ENCODE measurements around the gene NEDD4L.

NEDD4L gene

DNA sequence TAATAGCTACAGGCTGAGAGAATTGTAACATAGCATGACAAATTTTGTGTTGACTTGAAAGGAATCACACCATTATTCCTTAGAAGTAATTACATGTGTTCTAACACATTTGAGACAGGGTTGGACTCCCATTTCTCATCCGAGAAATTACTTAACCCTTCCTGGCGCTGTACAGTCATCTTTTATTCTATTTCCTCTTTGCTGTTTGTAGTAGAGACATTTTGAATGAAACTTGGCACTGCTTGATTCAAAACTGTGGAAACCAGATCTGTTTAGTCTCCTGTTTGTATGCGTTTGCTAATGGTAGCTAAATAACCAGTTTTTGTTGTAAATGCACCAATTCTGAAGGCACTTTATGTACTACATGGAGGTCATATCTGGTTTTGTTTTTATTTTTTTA lies 352.9 kb downstream of the NEDD4L start:
- DNase-seq (ENCODE audit: low read depth, low spot score) = no peak
- Histone ChIP-seq H3K36me3 (ENCODE audit: insufficient read depth, insufficient read length, low read length) (peaks cover 19% of the 10 kb centered on the region), H3K9ac (ENCODE audit: insufficient read length, low read depth) (no peak overlapping the region), H3K4me1 (ENCODE audit: insufficient read depth, insufficient read length) (peaks cover 5% of the 10 kb centered on the region), H3K27me3 (ENCODE audit: insufficient read depth, insufficient read length) (no peaks in the 10 kb centered on the region), H3K9me3 (ENCODE audit: insufficient read depth, low read length) (no peaks in the 10 kb centered on the region), H3K4me3 (ENCODE audit: insufficient read length, low read depth) (no peak overlapping the region)
- no peak for TF ChIP-seq SUZ12 (IDR thresholded peaks at IDR 0.05; ENCODE audit: extremely low read depth, insufficient read depth, insufficient read length)
- no peak for TF ChIP-seq YY1 (IDR thresholded peaks at IDR 0.05; ENCODE audit: insufficient read depth, insufficient read length)
- no peak for TF ChIP-seq ZNF274 (IDR thresholded peaks at IDR 0.05; ENCODE audit: low read depth, low read length)

DNA sequence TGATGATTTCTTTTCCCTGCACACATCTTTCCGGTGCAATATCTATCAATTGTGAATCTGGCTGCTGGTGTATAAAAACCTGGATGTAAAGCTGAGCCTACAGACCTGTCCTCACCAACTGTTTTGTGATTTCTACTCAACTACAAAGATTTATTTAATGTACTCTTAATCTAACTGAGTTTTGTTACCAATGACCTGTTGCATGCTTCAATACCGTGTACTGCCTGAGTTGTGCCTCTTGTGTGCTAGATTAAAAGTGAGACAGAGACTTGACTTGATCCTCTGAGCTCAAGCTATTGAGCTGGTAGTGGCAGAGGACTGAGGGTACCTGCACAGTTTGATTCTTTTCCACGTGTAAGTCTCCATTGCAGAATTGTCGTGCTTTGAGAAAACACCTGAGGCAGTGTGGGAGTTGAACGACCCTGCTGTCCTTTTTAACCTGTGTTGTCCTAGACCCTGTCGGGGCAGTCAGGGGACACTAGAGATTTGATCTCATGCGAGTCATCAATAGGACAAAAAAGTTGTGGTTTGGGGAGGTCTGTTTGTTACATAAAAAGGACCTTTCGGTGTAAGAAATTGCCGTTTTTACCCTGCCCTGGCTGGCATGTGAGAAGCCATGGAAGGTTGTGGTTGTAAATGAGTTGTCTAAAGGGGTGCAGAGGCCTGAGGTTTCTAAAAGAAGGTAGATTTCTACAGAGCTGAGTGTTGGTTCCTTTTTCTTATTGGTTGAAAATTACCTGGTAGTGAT lies 353.5 kb downstream of the NEDD4L start:
- peaks cover 16% of the 10 kb centered on the region for H3K36me3 ChIP-seq (ENCODE audit: insufficient read depth, insufficient read length, low read length)
- peaks cover 2% of the 10 kb centered on the region for H3K4me1 ChIP-seq (ENCODE audit: insufficient read depth, insufficient read length)
- no peaks in the 10 kb centered on the region for H3K27me3 ChIP-seq (ENCODE audit: insufficient read depth, insufficient read length)
- no peak for TF ChIP-seq ZNF274 (IDR thresholded peaks at IDR 0.05; ENCODE audit: low read depth, low read length)
- no peak for TF ChIP-seq SUZ12 (IDR thresholded peaks at IDR 0.05; ENCODE audit: extremely low read depth, insufficient read depth, insufficient read length)
- H3K4me3 ChIP-seq (ENCODE audit: insufficient read length, low read depth) = no peak overlapping the region
- no peaks in the 10 kb centered on the region for H3K9me3 ChIP-seq (ENCODE audit: insufficient read depth, low read length)
- H3K9ac ChIP-seq (ENCODE audit: insufficient read length, low read depth) = no peak overlapping the region
- no peak for DNase-seq (ENCODE audit: low read depth, low spot score)

DNA sequence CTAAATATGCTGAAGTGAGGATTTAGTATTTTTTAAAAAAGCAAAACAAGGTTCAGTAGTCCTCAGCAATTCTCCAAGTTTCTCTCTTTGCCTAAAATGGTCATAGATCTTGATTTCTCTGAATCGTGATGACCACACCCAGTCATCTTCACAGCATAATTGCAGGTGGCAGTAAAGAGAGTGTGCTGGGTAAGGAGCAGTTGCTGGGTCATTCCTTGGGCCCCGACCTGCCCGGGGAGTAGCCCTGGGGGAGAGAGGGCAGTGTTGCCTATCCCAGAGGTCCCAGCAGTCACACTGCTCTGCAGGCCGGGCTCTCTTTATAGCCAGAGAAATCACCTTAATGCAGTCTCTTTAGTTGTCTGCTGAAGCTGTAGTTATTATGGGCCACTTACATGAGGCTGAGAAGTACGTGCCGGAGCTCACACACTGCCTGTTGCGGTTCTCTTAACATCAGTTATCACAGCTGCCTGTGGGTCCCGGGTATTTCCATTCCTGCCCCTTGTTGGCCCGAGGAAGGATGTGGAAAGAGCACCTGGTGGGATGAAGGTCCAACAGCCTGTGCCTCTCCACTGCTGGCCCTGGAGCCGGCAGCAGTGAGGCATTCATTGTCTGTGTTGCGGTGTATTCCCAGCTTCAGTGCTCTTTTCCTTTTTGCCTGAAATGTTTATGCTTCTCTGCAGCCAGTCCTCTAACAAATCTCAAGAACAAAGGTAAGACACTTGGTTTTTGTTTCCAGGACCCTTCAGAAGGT lies 354.8 kb downstream of the NEDD4L start:
- peaks cover 5% of the 10 kb centered on the region for H3K4me1 ChIP-seq (ENCODE audit: insufficient read depth, insufficient read length)
- no peaks in the 10 kb centered on the region for H3K9me3 ChIP-seq (ENCODE audit: insufficient read depth, low read length)
- H3K4me3 ChIP-seq (ENCODE audit: insufficient read length, low read depth) = no peak overlapping the region
- no peak overlapping the region for H3K9ac ChIP-seq (ENCODE audit: insufficient read length, low read depth)
- TF ChIP-seq ZNF274 (IDR thresholded peaks at IDR 0.05; ENCODE audit: low read depth, low read length) (no peak), SUZ12 (IDR thresholded peaks at IDR 0.05; ENCODE audit: extremely low read depth, insufficient read depth, insufficient read length) (no peak), YY1 (IDR thresholded peaks at IDR 0.05; ENCODE audit: insufficient read depth, insufficient read length) (no peak)
- peaks cover 7% of the 10 kb centered on the region for H3K36me3 ChIP-seq (ENCODE audit: insufficient read depth, insufficient read length, low read length)
- no peak for DNase-seq (ENCODE audit: low read depth, low spot score)
- no peaks in the 10 kb centered on the region for H3K27me3 ChIP-seq (ENCODE audit: insufficient read depth, insufficient read length)

DNA sequence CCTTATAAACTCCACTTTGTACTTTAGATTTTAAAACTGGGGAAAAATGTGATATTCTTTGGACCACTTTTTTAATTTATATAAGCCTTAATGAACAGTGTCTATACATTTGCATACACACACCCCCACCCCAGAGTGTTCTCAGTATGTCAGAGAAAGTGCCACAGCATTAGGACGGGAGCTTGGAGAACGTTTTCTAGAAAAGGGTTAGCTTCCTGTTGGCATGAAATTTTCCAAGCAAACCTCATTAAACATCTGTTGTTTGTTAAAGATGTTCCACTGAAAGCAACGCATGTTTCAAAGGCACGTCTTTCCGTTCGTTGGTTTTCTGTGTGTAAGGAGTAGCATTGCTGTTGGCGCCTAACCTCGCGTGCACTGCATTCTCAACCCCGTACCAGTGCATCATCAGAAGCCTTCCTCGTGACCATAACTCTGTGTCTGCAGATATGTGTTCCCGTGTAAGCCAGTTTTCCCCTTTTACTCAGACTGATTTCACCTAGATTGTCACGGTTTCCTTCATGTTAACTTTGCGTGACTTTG lies 356.4 kb downstream of the NEDD4L start:
- peaks cover 5% of the 10 kb centered on the region for H3K4me1 ChIP-seq (ENCODE audit: insufficient read depth, insufficient read length)
- H3K9ac ChIP-seq (ENCODE audit: insufficient read length, low read depth) = no peak overlapping the region
- no peaks in the 10 kb centered on the region for H3K9me3 ChIP-seq (ENCODE audit: insufficient read depth, low read length)
- H3K27me3 ChIP-seq (ENCODE audit: insufficient read depth, insufficient read length) = no peaks in the 10 kb centered on the region
- H3K36me3 ChIP-seq (ENCODE audit: insufficient read depth, insufficient read length, low read length) = peaks cover 2% of the 10 kb centered on the region
- TF ChIP-seq YY1 (IDR thresholded peaks at IDR 0.05; ENCODE audit: insufficient read depth, insufficient read length) (no peak), SUZ12 (IDR thresholded peaks at IDR 0.05; ENCODE audit: extremely low read depth, insufficient read depth, insufficient read length) (no peak), ZNF274 (IDR thresholded peaks at IDR 0.05; ENCODE audit: low read depth, low read length) (no peak)
- no peak for DNase-seq (ENCODE audit: low read depth, low spot score)
- H3K4me3 ChIP-seq (ENCODE audit: insufficient read length, low read depth) = no peak overlapping the region

DNA sequence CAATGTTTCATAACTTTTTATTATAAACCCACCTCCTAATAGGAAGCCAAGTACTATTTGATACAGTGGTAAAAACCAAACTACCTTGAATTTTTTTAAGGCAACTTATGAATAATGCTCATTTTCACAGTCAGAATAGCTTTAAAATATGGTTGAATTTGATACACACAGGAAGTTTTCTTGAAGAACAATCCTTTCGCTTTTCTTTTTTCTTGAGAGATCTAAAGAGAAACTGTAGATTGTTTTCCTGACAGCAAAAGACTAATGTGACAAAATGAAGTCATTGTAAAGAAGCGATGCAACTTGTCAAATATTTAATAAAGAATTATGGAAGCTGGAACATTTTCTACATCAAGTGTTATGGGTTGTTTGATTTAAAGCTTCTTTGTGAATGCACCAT lies 357.2 kb downstream of the NEDD4L start:
- Histone ChIP-seq H3K9ac (ENCODE audit: insufficient read length, low read depth) (no peak overlapping the region), H3K9me3 (ENCODE audit: insufficient read depth, low read length) (no peaks in the 10 kb centered on the region), H3K36me3 (ENCODE audit: insufficient read depth, insufficient read length, low read length) (peaks cover 1% of the 10 kb centered on the region), H3K4me1 (ENCODE audit: insufficient read depth, insufficient read length) (peaks cover 3% of the 10 kb centered on the region), H3K4me3 (ENCODE audit: insufficient read length, low read depth) (no peak overlapping the region), H3K27me3 (ENCODE audit: insufficient read depth, insufficient read length) (no peaks in the 10 kb centered on the region)
- no peak for DNase-seq (ENCODE audit: low read depth, low spot score)
- TF ChIP-seq SUZ12 (IDR thresholded peaks at IDR 0.05; ENCODE audit: extremely low read depth, insufficient read depth, insufficient read length) (no peak), YY1 (IDR thresholded peaks at IDR 0.05; ENCODE audit: insufficient read depth, insufficient read length) (no peak), ZNF274 (IDR thresholded peaks at IDR 0.05; ENCODE audit: low read depth, low read length) (no peak)

DNA sequence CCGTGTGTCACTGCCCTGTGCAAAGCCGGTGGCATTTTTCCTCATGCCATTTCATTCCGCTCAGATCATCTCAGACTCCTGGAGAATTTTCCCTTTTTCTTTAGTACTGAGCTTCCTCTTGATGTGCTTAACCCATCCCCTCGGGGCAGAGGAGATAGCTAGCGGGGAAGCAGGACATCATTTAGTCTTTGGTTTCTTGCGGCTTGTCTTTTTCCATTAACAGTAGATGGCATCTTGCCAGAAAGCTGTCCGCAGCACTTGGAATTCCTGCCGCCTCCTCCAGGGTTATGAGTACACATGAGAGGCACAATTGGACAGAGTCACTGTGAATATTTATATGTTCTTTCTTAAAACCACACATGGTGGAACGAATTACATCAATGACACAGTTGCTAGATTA lies 358.2 kb downstream of the NEDD4L start:
- Histone ChIP-seq H3K9me3 (ENCODE audit: insufficient read depth, low read length) (no peaks in the 10 kb centered on the region), H3K27me3 (ENCODE audit: insufficient read depth, insufficient read length) (no peaks in the 10 kb centered on the region), H3K4me1 (ENCODE audit: insufficient read depth, insufficient read length) (peaks cover 3% of the 10 kb centered on the region), H3K9ac (ENCODE audit: insufficient read length, low read depth) (no peak overlapping the region), H3K4me3 (ENCODE audit: insufficient read length, low read depth) (no peak overlapping the region), H3K36me3 (ENCODE audit: insufficient read depth, insufficient read length, low read length) (no peaks in the 10 kb centered on the region)
- DNase-seq (ENCODE audit: low read depth, low spot score) = no peak
- TF ChIP-seq ZNF274 (IDR thresholded peaks at IDR 0.05; ENCODE audit: low read depth, low read length) (no peak), YY1 (IDR thresholded peaks at IDR 0.05; ENCODE audit: insufficient read depth, insufficient read length) (no peak), SUZ12 (IDR thresholded peaks at IDR 0.05; ENCODE audit: extremely low read depth, insufficient read depth, insufficient read length) (no peak)

Measured in NT2/D1 (cell line).